H1 (cell line): ENCODE measurements around the gene MAGI3. TPM values are rescaled to one million over a fixed set of nuclear protein-coding genes. Genes with fewer than 3 reads are reported as not detected.

Experiments used
- CTCF ChIA-PET: fragments of 300-600 bp; sonication (Branson Sonifier 250); formaldehyde crosslinking; loops from one replicate; lab custom pipeline; 2021; ENCODE audit not compliant: partially characterized antibody; lab: Charles Lee
- POLR2A ChIA-PET: fragments of 300-600 bp; sonication (Branson Sonifier 250); formaldehyde crosslinking; loops from one replicate; lab custom pipeline; 2021; ENCODE audit warnings: inconsistent platforms; ENCODE audit not compliant: partially characterized antibody; lab: Charles Lee
- DNase-seq, 2 experiments: peaks; one replicate each; pipeline versions ENCODE4 v3.0.0 to v3.0.0-alpha.2; 2010 to 2022; ENCODE audit warnings: low spot score in 2 of 2, low read depth in 1 of 2, mixed read lengths in 1 of 2
- FAIRE-seq: peaks from 2 replicates; lab custom pipeline; 2011; peaks lifted over from hg19 to GRCh38; lab: Jason Lieb, UNC
- H2AFZ ChIP-seq: 2 replicates; pipeline ENCODE4 v1.8.1; 2012; ENCODE audit warnings: low read length, inconsistent platforms
- H2AK5ac ChIP-seq: 2 replicates; pipeline ENCODE4 v1.6.1; 2013; ENCODE audit warnings: low read depth, low read length
- H2BK120ac ChIP-seq: replicated peaks from 2 replicates; pipeline ENCODE3; 2013; ENCODE audit warnings: low read depth, low read length, inconsistent platforms
- H2BK12ac ChIP-seq: 2 replicates; pipeline ENCODE4 v1.6.1; 2013; ENCODE audit warnings: low read depth, low read length
- H2BK15ac ChIP-seq: 2 replicates; pipeline ENCODE4 v1.6.1; 2013; ENCODE audit warnings: low read length
- H2BK20ac ChIP-seq: 2 replicates; pipeline ENCODE4 v1.6.1; 2013; ENCODE audit warnings: low read length
- H2BK5ac ChIP-seq: 2 replicates; pipeline ENCODE4 v1.6.1; 2013; ENCODE audit warnings: low read depth, low read length
- H3K14ac ChIP-seq: 2 replicates; pipeline ENCODE4 v1.6.1; 2013; ENCODE audit warnings: inconsistent platforms; ENCODE audit not compliant: insufficient read length
- H3K18ac ChIP-seq: 2 replicates; pipeline ENCODE4 v1.6.1; 2013; ENCODE audit warnings: low read length; ENCODE audit errors: extremely low read depth
- H3K23ac ChIP-seq: 2 replicates; pipeline ENCODE4 v1.6.1; 2013; ENCODE audit warnings: inconsistent platforms; ENCODE audit not compliant: insufficient read length
- H3K23me2 ChIP-seq: 2 replicates; pipeline ENCODE4 v1.6.1; 2013; ENCODE audit warnings: low read depth, low read length
- H3K27ac ChIP-seq: 2 replicates; pipeline ENCODE4 v1.6.1; 2011; ENCODE audit warnings: low read depth, low read length, inconsistent platforms
- H3K27me3 ChIP-seq, 4 experiments: replicated peaks in 1 of 4; 1 replicate in 1 of 4; 2 replicates in 3 of 4; pipeline versions ENCODE4 v1.6.1 to v1.8.1; 2011 to 2013; ENCODE audit warnings: low read length in 3 of 4, mild to moderate bottlenecking in 3 of 4, inconsistent platforms in 2 of 4, mixed read lengths in 2 of 4, moderate library complexity in 1 of 4; ENCODE audit not compliant: control insufficient read depth in 3 of 4, insufficient read depth in 3 of 4; ENCODE audit errors: extremely low read depth in 1 of 4
- H3K36me3 ChIP-seq, 4 experiments: 2 replicates each; pipeline versions ENCODE4 v1.6.1 to v1.8.1; 2011 to 2013; ENCODE audit warnings: mild to moderate bottlenecking in 4 of 4, low read length in 3 of 4, moderate library complexity in 2 of 4, control low read depth in 1 of 4, inconsistent platforms in 1 of 4; ENCODE audit not compliant: insufficient read depth in 4 of 4, control insufficient read depth in 2 of 4
- H3K4ac ChIP-seq: replicated peaks from 2 replicates; pipeline ENCODE3; 2013; ENCODE audit warnings: low read length, low read depth, mixed read lengths, inconsistent platforms; ENCODE audit not compliant: insufficient read length
- H3K4me1 ChIP-seq, 4 experiments: replicated peaks in 1 of 4; 1 replicate in 1 of 4; 2 replicates in 3 of 4; pipeline versions ENCODE4 v1.6.1 to v1.8.1; 2011 to 2013; ENCODE audit warnings: low read length in 3 of 4, inconsistent platforms in 2 of 4, mixed read lengths in 1 of 4; ENCODE audit not compliant: insufficient read depth in 4 of 4, control insufficient read depth in 3 of 4
- H3K4me2 ChIP-seq, 2 experiments: 2 replicates each; pipeline versions ENCODE4 v1.6.1 to v1.8.1; 2011 to 2013; ENCODE audit warnings: low read depth in 2 of 2, low read length in 2 of 2, control low read depth in 1 of 2, inconsistent platforms in 1 of 2, mild to moderate bottlenecking in 1 of 2; ENCODE audit not compliant: insufficient read depth in 1 of 2
- H3K4me3 ChIP-seq, 4 experiments: fragments of 200-600, 300-600 bp in 1 of 4; sonication (generic), shearing (Covaris generic), sonication (Bioruptor Twin) in 1 of 4; 2 replicates each; pipeline versions ENCODE4 v1.5.1 to v1.8.1; 2011 to 2016; ENCODE audit warnings: low read length in 4 of 4, low read depth in 3 of 4, control low read depth in 2 of 4, inconsistent platforms in 2 of 4, mild to moderate bottlenecking in 2 of 4, mixed read lengths in 1 of 4, moderate library complexity in 1 of 4; ENCODE audit not compliant: insufficient read depth in 2 of 4; ENCODE audit errors: extremely low read depth in 1 of 4
- H3K56ac ChIP-seq: replicated peaks from 2 replicates; pipeline ENCODE3; 2013; ENCODE audit warnings: low read depth, mild to moderate bottlenecking, mixed read lengths, low read length, inconsistent platforms; ENCODE audit not compliant: insufficient read length
- H3K79me1 ChIP-seq: 2 replicates; pipeline ENCODE4 v1.6.1; 2013; ENCODE audit warnings: low read depth, low read length, control low read depth
- H3K79me2 ChIP-seq, 2 experiments: 2 replicates each; pipeline versions ENCODE4 v1.6.1 to v1.8.1; 2012 to 2013; ENCODE audit warnings: low read length in 2 of 2, mild to moderate bottlenecking in 2 of 2, inconsistent platforms in 1 of 2; ENCODE audit not compliant: insufficient read depth in 2 of 2, control insufficient read depth in 1 of 2
- H3K9ac ChIP-seq, 4 experiments: replicated peaks in 1 of 4; 1 replicate in 1 of 4; 2 replicates in 3 of 4; pipeline versions ENCODE4 v1.6.1 to v1.8.1; 2011 to 2013; ENCODE audit warnings: low read depth in 3 of 4, low read length in 3 of 4, control low read depth in 2 of 4, mild to moderate bottlenecking in 2 of 4, moderate library complexity in 2 of 4, inconsistent platforms in 1 of 4; ENCODE audit errors: extremely low read depth in 1 of 4
- H3K9me3 ChIP-seq, 2 experiments: 2 replicates each; pipeline versions ENCODE4 v1.6.1 to v1.8.1; 2012 to 2013; ENCODE audit warnings: mild to moderate bottlenecking in 2 of 2, moderate library complexity in 2 of 2, control low read depth in 1 of 2, inconsistent platforms in 1 of 2, low read depth in 1 of 2, low read length in 1 of 2, mixed read lengths in 1 of 2; ENCODE audit not compliant: insufficient read depth in 2 of 2
- H4K20me1 ChIP-seq, 2 experiments: replicated peaks in 1 of 2; 2 replicates each; pipeline versions ENCODE3 to v1.8.1; 2011 to 2013; ENCODE audit warnings: inconsistent platforms in 2 of 2, low read length in 2 of 2, mild to moderate bottlenecking in 1 of 2; ENCODE audit not compliant: insufficient read depth in 2 of 2, control insufficient read depth in 1 of 2
- H4K5ac ChIP-seq: 2 replicates; pipeline ENCODE4 v1.6.1; 2013; ENCODE audit warnings: low read length, low read depth, mixed read lengths, inconsistent platforms; ENCODE audit not compliant: insufficient read length
- H4K8ac ChIP-seq: 2 replicates; pipeline ENCODE4 v1.8.0; 2013; ENCODE audit warnings: mild to moderate bottlenecking, moderate library complexity, low read length, inconsistent platforms; ENCODE audit not compliant: insufficient read depth; ENCODE audit errors: extremely low read depth
- H4K91ac ChIP-seq: replicated peaks from 2 replicates; pipeline ENCODE3; 2013; ENCODE audit warnings: low read length, mixed read lengths, inconsistent platforms; ENCODE audit not compliant: insufficient read length
- CTCF ChIP-seq, 3 experiments: IDR thresholded peaks; 1 replicate in 2 of 3; 2 replicates in 1 of 3; pipeline versions ENCODE4 v1.5.1 to v1.6.1; 2011; ENCODE audit warnings: low read length in 3 of 3, mild to moderate bottlenecking in 3 of 3, inconsistent platforms in 2 of 3, low read depth in 1 of 3, moderate library complexity in 1 of 3; ENCODE audit not compliant: insufficient read depth in 1 of 3; ENCODE audit errors: control extremely low read depth in 1 of 3
- EZH2 ChIP-seq: fragments of 200-600 bp; sonication (generic); IDR thresholded peaks from 2 replicates; pipeline ENCODE4 v1.7.1; 2012; ENCODE audit warnings: low read depth, mild to moderate bottlenecking, moderate library complexity, low read length, inconsistent platforms; ENCODE audit not compliant: severe bottlenecking
- HDAC2 ChIP-seq, 2 experiments: fragments of 300-600 bp in 1 of 2; sonication (generic) in 1 of 2; IDR thresholded peaks; 2 replicates each; pipeline ENCODE4 v1.6.1; 2011 to 2012; ENCODE audit warnings: low read depth in 2 of 2, low read length in 2 of 2, mild to moderate bottlenecking in 2 of 2, moderate library complexity in 2 of 2, borderline replicate concordance in 1 of 2, inconsistent platforms in 1 of 2
- POLR2A ChIP-seq, 2 experiments: IDR thresholded peaks; 1 replicate in 1 of 2; 2 replicates in 1 of 2; pipeline ENCODE4 v1.6.1; 2011; ENCODE audit warnings: low read depth in 2 of 2, low read length in 2 of 2, mild to moderate bottlenecking in 2 of 2; ENCODE audit errors: control extremely low read depth in 1 of 2
- RFX5 ChIP-seq: IDR thresholded peaks from 2 replicates; pipeline ENCODE4 v1.6.1; 2011; ENCODE audit warnings: low read depth, low read length, improper control_type of control experiment, borderline replicate concordance
- RNF2 ChIP-seq: fragments of 200-900, 300-1000 bp; sonication (generic); IDR thresholded peaks from 2 replicates; pipeline ENCODE4 v1.7.1; 2016; ENCODE audit warnings: borderline replicate concordance, low read depth, mild to moderate bottlenecking, antibody characterized with exemption, low read length; ENCODE audit not compliant: poor library complexity, severe bottlenecking; ENCODE audit errors: missing control alignments
- SRF ChIP-seq: IDR thresholded peaks from 2 replicates; pipeline ENCODE4 v1.6.1; 2011; ENCODE audit warnings: mild to moderate bottlenecking, low read depth, low read length, moderate library complexity
- TBP ChIP-seq: IDR thresholded peaks from 2 replicates; pipeline ENCODE4 v1.6.1; 2011; ENCODE audit warnings: low read depth, low read length, improper control_type of control experiment
- ZNF274 ChIP-seq: IDR thresholded peaks from 2 replicates; pipeline ENCODE4 v1.7.0; 2012; ENCODE audit warnings: low read length, borderline replicate concordance; ENCODE audit errors: extremely low read depth
- whole genome bisulfite sequencing, 2 experiments: shearing (Covaris generic) in 1 of 2; methylation state at CpG; one replicate each; pipeline versions ENCODE4 v1.1.6 to v1.1.7; 2013 to 2015; ENCODE audit warnings: low lambda C conversion rate in 2 of 2, mixed read lengths in 2 of 2, inconsistent platforms in 1 of 2, low coverage in 1 of 2, missing lambda C conversion rate in 1 of 2; ENCODE audit not compliant: insufficient replicate concordance in 2 of 2, insufficient coverage in 1 of 2, insufficient read length in 1 of 2; ENCODE audit errors: extremely low coverage in 1 of 2, missing lambda C conversion rate in 1 of 2; 5-methylcytosine and 5-hydroxymethylcytosine counted together
- polyA plus RNA-seq, 7 experiments: library from polyadenylated mRNA; depleted of rRNA in 3 of 7; stranded (reverse) in 5 of 7; unstranded in 2 of 7; fragments of >200 nt in 5 of 7; fragments of 200-250 nt in 2 of 7; gene quantifications; 1 replicate in 5 of 7; 2 replicates in 1 of 7; 4 replicates in 1 of 7; pipeline versions ENCODE4 v1.2.1 to v1.2.3, GENCODE V29; 2011 to 2013; ENCODE audit warnings: missing spikeins in 2 of 7, mixed read lengths in 2 of 7
- total RNA-seq: library from RNA; stranded (reverse); fragmentation: NEBNext Ultra II Directional; extraction: Animal tissue kit (Norgen Biotek cat#: 25700); gene quantifications from 2 replicates; pipeline ENCODE4 v1.2.1, GENCODE V29; 2021

MAGI3 gene
- total and polyA plus RNA-seq, 2 of the 8 experiments (the other 6 are each of a cell fraction or from before 2014, with no cell fraction given): 2.3 to 7.8 TPM

GRCh38 chr1:113434081-113434873 is 44.0 kb downstream of the MAGI3 start:
- peak overlapping the region; percentile 13 for H3K4ac ChIP-seq
- TF ChIP-seq SRF (no peak), EZH2 (no peak), TBP (no peak), RNF2 (no peak), RFX5 (no peak), HDAC2 (IDR thresholded peaks at IDR 0.05; ENCODE audit: borderline replicate concordance in 1 of 2, low read depth in 2 of 2, low read length in 2 of 2) (no peak), CTCF (IDR thresholded peaks at IDR 0.05; ENCODE audit: control extremely low read depth in 1 of 3, insufficient read depth in 1 of 3, low read depth in 1 of 3, low read length in 3 of 3) (no peak), POLR2A (IDR thresholded peaks at IDR 0.05; ENCODE audit: control extremely low read depth in 1 of 2, low read depth in 2 of 2, low read length in 2 of 2) (no peak), ZNF274 (no peak)

More at GRCh38 chr1:113434081-113434873, 44.0 kb downstream of the MAGI3 start:
- Histone ChIP-seq H3K79me2 (no peaks in the 10 kb centered on the region), H3K9ac (no peak overlapping the region), H4K20me1 (no peaks in the 10 kb centered on the region), H2BK5ac (no peak overlapping the region), H3K14ac (no peak overlapping the region), H3K9me3 (no peaks in the 10 kb centered on the region), H2BK20ac (no peak overlapping the region), H4K8ac (no peak overlapping the region), H3K27ac (no peak overlapping the region), H3K79me1 (no peaks in the 10 kb centered on the region), H3K4me3 (no peak overlapping the region), H2AK5ac (no peak overlapping the region), H2AFZ (no peak overlapping the region), H2BK15ac (no peak overlapping the region), H3K4me2 (no peak overlapping the region), H2BK120ac (no peak overlapping the region), H4K5ac (no peak overlapping the region), H3K23me2 (no peaks in the 10 kb centered on the region), H4K91ac (no peak overlapping the region), H3K4me1 (peaks cover 0 to 6% (median 0%) of the 10 kb centered on the region in 4 experiments; a peak in 1 of 7 replicates), H2BK12ac (no peak overlapping the region), H3K18ac (no peak overlapping the region), H3K56ac (no peak overlapping the region), H3K23ac (no peak overlapping the region), H3K36me3 (no peaks in the 10 kb centered on the region), H3K27me3 (no peaks in the 10 kb centered on the region)
- FAIRE-seq (no peak), DNase-seq (no peak)
- CTCF ChIA-PET: interaction anchor here (1.5 kb wide), 1 partner anchor 20 kb away, joined by 3 read pairs; no protein-coding TSS in a partner anchor
- POLR2A ChIA-PET: interaction anchor here (0.7 to 1.1 kb wide), 2 partner anchors 44 to 92 kb away, joined by 3 read pairs; partner anchors contain the start of gene MAGI3
- 95% methylated on average over 2 of the region's 2 CpGs; no CpG with 5 or more reads in 1 of the 2 experiments for WGBS, 2 experiments
